Measurements from ENCODE around the gene SLC25A52. TPM values are rescaled to one million over a fixed set of nuclear protein-coding genes. Genes with fewer than 3 reads are reported as not detected.
"Not testable (repeated sequence)": the region's sequence is repeated elsewhere in the genome, so short reads cannot be mapped to it uniquely, and the experiment has no call there.

SLC25A52 gene
- total RNA-seq, 1 donor from 2014 or later, result not detected

- no peak for DNase-seq (ENCODE audit: low spot score)
Observed at GRCh38 chr18:31741097-31741735, 19.5 kb downstream of the SLC25A52 start.

DNA sequence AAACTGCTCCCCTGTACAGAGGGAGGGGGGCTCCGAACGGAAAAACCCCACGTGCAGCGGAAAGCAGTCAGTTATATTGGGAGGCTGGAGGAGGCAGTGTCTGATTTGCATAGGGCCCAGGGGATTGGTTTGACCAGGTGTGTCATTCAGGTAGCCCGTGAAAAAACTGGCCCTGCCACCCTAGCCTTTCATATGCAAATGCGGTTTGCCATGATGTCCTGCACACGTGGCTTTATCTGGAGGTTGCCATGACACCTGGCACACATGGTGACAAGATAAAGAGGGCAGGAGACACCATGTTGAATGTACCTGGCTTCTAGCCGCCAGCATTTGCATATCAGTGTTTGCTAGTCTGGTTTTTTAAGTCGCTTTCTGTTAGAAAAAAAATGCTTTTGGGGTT, 20.5 kb downstream of the SLC25A52 start:
- DNase-seq (ENCODE audit: low spot score), result no peak

DNA sequence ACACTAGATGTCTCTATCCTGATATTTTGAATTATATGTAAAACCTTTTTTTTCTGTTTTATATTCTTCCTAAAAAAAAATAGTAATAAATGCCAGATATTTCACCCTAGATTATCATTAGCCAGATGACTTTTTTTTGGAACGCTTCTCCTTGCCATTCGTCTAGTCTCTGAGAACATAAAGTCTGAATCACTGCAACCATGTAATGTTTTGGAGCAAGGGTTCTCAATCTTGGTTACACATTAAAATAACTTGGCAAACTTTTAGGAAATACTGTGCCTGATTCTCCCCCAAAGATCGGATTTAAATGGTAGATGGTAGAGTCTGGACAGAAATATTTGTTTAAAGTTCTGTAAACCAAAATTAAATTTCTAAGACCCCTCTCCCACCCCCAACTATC, 21.0 kb downstream of the SLC25A52 start:
- no peak for DNase-seq (ENCODE audit: low spot score)

DNA sequence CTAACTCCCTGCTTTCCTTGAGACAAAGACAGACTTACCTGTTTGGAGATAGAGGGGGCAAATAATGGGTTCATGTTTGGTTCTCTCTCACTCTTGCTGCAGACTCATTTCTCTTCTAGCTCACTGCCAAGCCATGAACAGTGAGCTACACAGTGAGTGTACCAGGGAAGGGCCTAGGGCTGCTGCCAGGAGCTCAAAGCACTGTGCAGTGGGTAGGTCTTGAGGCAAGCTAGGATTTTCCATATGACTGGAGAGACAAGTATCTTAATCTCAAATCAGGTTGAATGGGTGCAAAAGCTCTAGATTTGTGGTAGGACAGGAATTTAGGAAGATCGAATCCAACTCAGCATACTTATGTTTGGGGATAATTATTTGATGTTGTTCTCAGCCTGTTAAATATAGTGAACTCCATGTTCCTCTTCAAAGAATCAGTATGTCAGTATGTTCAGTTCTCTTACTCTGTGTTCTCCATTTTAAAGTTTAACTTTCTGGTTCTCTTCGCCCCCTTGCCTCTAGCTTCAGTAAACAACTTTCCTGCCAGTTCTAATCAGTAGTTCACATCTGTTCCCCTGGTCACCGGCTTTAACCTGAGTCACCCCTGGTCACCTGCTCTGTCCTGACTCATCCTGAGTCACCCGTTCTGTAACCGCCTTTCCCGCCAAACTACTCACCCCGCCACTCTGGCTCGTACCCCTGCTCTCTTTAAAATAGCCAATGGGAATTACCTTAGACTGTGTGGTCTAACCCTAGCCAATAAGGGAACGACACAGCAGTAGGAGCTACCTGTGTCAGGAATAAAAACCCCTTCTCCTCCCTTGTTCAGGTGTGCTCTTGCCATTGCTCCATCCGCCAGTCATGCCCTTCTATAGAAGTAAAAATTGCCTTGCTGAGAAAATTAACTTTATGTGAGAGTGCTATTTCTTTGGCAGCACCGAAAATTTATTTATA, 21.9 kb downstream of the SLC25A52 start:
- no peak for DNase-seq (ENCODE audit: low spot score)

DNA sequence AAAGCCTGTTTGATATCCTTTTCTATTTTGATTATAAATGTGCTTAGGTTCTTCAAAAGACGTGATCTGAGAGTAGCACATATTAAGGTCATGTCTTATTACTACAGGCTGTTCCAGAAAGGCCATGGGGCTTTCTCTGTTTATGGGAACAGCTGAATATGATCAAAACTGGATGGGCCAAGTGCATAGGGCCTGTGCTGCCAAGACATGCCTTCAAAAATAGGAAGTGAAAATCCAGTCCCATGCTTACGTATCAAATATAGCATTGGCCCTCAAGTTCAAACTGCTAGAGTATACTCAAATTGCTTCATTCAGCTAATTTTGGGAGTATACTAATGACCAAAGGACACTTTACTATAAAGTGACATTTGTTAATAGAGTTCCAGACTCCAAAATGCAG, 24.1 kb downstream of the SLC25A52 start:
- DNase-seq (ENCODE audit: low spot score), result no peak

- DNase-seq (ENCODE audit: low spot score), result no peak
Observed at GRCh38 chr18:31731628-31732027, 29.1 kb downstream of the SLC25A52 start.

DNA sequence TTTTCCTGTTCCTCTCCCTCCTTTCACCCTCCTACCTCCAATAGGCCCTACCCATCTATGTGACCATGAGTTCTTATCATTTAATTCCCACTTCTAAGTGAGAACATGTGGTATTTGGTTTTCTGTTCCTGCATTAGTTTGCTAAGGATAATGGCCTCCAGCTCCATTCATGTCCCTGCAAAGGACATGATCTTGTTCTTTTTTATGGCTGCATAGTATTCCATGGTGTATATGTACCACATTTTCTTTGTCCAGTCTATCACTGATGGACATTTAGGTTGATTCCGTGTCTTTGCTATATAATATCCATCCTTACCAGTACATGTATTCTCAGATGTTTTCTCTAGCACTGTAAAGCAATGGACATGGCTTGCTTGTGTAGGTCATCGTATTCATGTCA, 31.5 kb downstream of the SLC25A52 start:
- DNase-seq (ENCODE audit: low spot score), result not testable (repeated sequence)

GRCh38 chr18:31723990-31724711, 36.5 kb downstream of the SLC25A52 start:
- DNase-seq (ENCODE audit: low spot score), result no peak

GRCh38 chr18:31723639-31723989, 37.1 kb downstream of the SLC25A52 start:
- DNase-seq (ENCODE audit: low spot score), result no peak

DNA sequence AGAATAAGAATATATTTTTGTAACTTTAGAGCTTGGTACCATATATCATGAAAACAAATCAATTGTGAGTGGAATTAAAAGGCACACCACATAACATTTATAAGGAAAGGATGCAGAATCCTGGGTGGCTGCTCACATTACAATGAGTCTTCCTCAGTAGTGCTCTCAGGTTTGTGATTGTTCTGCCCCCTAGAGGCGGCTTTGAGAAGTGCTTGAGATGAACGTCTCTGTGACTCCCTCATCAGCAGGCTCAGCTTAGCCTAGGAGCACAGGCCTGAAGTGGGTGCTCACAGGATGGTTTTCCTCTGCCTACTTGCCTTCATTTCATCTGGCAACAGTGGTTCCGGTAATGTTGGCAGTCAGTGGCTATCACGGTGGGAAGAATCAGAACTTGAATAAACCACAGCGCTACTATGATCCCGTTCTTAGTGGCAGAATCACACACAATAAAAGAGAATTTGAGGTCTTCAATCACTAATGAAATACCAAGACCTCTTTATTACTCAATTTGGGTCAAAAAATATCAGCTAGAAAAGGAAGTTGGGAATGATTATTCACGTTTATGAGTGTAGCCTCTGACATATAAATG, 38.2 kb downstream of the SLC25A52 start:
- no peak for DNase-seq (ENCODE audit: low spot score)

DNA sequence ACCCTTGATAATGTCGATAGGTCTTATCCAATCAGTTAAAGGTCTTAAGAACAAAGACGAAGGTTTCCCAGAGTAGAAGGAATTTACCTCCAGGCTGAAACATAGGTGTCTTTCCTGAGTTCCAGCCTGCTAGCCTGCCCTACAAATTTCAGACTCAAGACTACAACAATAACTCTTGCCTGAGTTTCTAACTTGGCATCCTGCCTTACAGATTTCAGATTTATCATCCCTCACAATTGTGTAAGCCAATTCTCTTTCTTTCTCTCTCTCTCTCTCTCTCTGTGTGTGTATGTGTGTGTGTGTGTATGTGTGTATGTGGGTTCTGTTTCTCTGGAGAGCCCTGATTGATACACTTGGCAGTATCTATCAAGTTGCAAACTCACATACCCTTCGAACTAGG, 39.1 kb downstream of the SLC25A52 start:
- no peak for DNase-seq (ENCODE audit: low spot score)

DNA sequence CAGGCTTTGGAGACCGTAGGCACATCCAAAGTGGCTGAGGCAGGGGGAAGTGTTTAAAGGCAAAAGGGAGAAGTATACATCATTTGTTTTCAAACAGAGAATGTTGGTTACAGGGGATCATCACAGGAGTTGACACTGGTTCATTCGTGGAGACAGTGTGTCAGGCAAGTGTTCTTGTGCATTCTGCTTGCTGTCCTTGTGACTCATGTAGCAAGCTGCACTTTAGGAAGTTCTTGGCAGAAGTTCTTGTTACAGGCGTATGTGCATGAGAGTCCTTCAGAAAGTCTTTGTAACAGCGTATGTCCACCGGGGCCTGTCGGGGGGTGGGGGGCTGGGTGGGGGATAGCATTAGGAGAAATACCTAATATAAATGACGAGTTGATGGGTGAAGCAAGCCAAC, 39.8 kb downstream of the SLC25A52 start:
- DNase-seq (ENCODE audit: low spot score), result no peak

- DNase-seq (ENCODE audit: low spot score), result no peak
Observed at GRCh38 chr18:31719363-31720006, 41.2 kb downstream of the SLC25A52 start.

DNA sequence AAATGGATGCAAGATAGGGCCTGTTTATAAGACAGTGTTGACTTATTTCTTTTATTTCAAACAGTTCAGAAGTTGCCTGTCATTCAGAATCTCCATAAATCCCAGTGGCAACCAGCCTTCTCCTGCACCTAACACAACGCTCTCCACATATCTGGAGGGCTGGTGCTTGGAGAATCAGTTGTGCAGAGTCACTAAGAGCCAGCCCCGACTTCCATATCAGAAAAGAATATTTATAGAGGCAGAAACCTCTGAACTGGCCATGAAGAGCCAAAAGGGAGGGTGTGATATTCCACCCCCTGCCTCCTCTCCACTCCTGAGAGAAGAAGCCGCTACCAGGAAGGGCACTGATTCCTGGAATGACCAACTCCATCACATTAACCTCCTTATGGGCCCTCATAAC, 42.3 kb downstream of the SLC25A52 start:
- DNase-seq (ENCODE audit: low spot score), result no peak

DNA sequence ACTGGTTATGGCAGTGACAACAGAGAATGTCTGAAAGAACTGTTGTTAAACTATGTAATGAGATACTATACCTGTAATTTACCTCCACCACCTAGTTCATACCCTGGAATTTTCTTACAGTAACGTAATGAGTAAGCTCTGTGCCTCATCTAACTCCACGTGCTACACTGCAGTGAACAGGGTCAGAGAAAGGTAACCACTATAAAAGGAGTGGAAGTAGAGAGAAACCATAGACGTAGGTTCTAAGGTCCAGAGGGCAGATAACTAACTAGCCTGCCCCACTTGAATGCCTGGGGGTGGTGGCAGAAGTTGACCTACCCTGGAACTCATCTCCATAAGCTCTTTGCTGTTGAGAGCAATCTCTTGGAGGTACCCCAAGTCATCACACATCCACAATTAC, 44.3 kb downstream of the SLC25A52 start:
- DNase-seq (ENCODE audit: low spot score), result no peak

GRCh38 chr18:31711365-31712172, 49.1 kb downstream of the SLC25A52 start:
- DNase-seq (ENCODE audit: low spot score), result no peak

DNA sequence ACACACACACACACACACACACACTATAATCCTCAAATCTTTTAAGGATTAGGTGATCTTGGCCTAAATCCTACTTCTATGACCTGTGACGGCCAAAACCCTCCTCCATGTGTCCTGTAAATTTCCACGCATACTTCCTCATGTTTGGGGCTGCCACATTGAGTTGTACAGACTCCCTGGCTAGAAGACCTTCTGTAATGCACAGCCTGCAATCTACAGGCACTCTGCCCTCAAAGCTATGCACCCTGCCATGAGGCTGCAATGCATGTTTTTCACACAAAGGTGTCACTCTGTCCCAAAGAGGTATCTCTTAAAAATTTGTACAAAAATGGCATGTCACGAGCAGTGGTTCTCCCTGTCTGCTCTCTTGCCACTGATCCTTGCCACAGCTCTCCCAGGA, 49.9 kb downstream of the SLC25A52 start:
- no peak for DNase-seq (ENCODE audit: low spot score)
